ENCODE results near the gene KLC1. TPM values are rescaled to one million over a fixed set of nuclear protein-coding genes. Genes with fewer than 3 reads are reported as not detected.

KLC1 gene
- 89.2 to 113 TPM (median 100 TPM) in 5 replicates for total RNA-seq (2022; extraction: Qiagen RNA extraction)

DNA sequence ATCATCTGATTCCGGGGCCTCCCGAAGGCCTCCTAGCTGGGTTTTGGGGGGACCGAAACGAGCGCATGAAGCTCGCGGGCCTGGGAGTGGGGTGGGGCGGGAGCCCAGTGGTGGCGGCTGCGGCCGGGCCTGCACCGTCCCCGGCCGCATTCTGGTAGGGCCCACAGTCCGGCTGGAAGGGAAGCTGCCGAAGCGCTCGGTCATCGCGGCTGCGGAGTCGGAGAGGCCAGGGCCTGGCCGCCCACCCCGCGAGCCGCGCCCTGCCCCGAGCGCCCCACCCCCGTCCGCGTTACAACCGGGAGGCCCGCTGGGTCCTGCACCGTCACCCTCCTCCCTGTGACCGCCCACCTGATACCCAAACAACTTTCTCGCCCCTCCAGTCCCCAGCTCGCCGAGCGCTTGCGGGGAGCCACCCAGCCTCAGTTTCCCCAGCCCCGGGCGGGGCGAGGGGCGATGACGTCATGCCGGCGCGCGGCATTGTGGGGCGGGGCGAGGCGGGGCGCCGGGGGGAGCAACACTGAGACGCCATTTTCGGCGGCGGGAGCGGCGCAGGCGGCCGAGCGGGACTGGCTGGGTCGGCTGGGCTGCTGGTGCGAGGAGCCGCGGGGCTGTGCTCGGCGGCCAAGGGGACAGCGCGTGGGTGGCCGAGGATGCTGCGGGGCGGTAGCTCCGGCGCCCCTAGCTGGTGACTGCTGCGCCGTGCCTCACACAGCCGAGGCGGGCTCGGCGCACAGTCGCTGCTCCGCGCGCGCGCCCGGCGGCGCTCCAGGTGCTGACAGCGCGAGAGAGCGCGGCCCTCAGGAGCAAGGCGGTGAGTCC lies at the start of gene KLC1:
Gene KLC1, plus strand, starts transcription at position 528 of the 819 bp plus-strand sequence. CDS start 25,354 bp downstream, outside the sequence.

GRCh38 chr14:103715052-103716000 lies 86.3 kb downstream of the KLC1 start, which contains the start of the genes XRCC3 and ZFYVE21:
Gene XRCC3 (minus strand): TSS chr14:103715451. CDS start chr14:103711087, 4,364 bp downstream.
Gene ZFYVE21 (plus strand): TSS chr14:103715810. CDS start chr14:103715842, 32 bp downstream.

Other genes starting within 250 kb of the KLC1 start
- 52.4 to 62.6 TPM (median 53.7 TPM) in 5 replicates for gene MARK3, start 243.8 kb upstream of the KLC1 start, total RNA-seq (2022; extraction: Qiagen RNA extraction)
- 123 to 162 TPM (median 147 TPM) in 5 replicates for gene CKB, start 106.4 kb upstream of the KLC1 start, total RNA-seq (2022; extraction: Qiagen RNA extraction)
- gene TRMT61A, start 100.0 kb upstream of the KLC1 start, total RNA-seq (2022; extraction: Qiagen RNA extraction), result 19.1 to 28.0 TPM (median 25.1 TPM) in 5 replicates
- gene BAG5, start 66.6 kb upstream of the KLC1 start, total RNA-seq (2022; extraction: Qiagen RNA extraction), result 21.8 to 28.0 TPM (median 23.5 TPM) in 5 replicates
- 45.6 to 64.1 TPM (median 53.5 TPM) in 5 replicates for gene COA8, start 66.3 kb upstream of the KLC1 start, total RNA-seq (2022; extraction: Qiagen RNA extraction)
- gene XRCC3, start 86.2 kb downstream of the KLC1 start, total RNA-seq (2022; extraction: Qiagen RNA extraction), result 26.1 to 33.7 TPM (median 28.0 TPM) in 5 replicates
- 35.8 to 45.2 TPM (median 40.1 TPM) in 5 replicates for gene ZFYVE21, start 86.6 kb downstream of the KLC1 start, total RNA-seq (2022; extraction: Qiagen RNA extraction)
- gene PPP1R13B, start 218.4 kb downstream of the KLC1 start, total RNA-seq (2022; extraction: Qiagen RNA extraction), result 4.9 to 6.2 TPM (median 5.1 TPM) in 5 replicates

Data from A549 treated with Hydrocortisone at 1 μM for 4 hours (cell line).